Measurements from ENCODE around the gene GRK7. TPM values are rescaled to one million over a fixed set of nuclear protein-coding genes. Genes with fewer than 3 reads are reported as not detected.

The GRK7 gene
- total and polyA plus RNA-seq, 9 of the 15 experiments (the other 6 are each of a cell fraction or from before 2014, with no cell fraction given) = 0.01 to 0.08 (median 0.04) TPM; not detected in 3

- TF ChIP-seq CHD7 (IDR thresholded peaks at IDR 0.05; ENCODE audit: low read depth, low read length) (no peak), ZNF140 (CRISPR knock-in tag; IDR thresholded peaks at IDR 0.05) (no peak), E2F4 (CRISPR knock-in tag; IDR thresholded peaks at IDR 0.05; ENCODE audit: low read depth) (no peak), ZNF583 (CRISPR knock-in tag; IDR thresholded peaks at IDR 0.05) (no peak), ZNF134 (CRISPR knock-in tag; conservative IDR thresholded peaks at IDR 0.05) (no peak), RAD51 (IDR thresholded peaks at IDR 0.05; ENCODE audit: borderline replicate concordance, low read depth) (peak; percentile 87), ZNF57 (CRISPR knock-in tag; IDR thresholded peaks at IDR 0.05) (no peak), MEIS2 (IDR thresholded peaks at IDR 0.05; ENCODE audit: partially characterized antibody) (peak; percentile 51), ZNF436 (CRISPR knock-in tag; IDR thresholded peaks at IDR 0.05) (no peak), TFE3 (CRISPR knock-in tag; IDR thresholded peaks at IDR 0.05) (peak; percentile 27; the same call in 1 of the 2 replicates), ZKSCAN1 (IDR thresholded peaks at IDR 0.05; ENCODE audit: low read depth, low read length) (no peak), ZKSCAN8 (CRISPR knock-in tag; IDR thresholded peaks at IDR 0.05) (no peak), XRCC3 (IDR thresholded peaks at IDR 0.05) (no peak), HSF4 (CRISPR knock-in tag; IDR thresholded peaks at IDR 0.05; ENCODE audit: borderline replicate concordance) (no peak)
Measured at GRCh38 chr3:141769221-141769894, 6.2 kb downstream of the GRK7 start (continued).

Measured in K562 (cell line).